IMR-90 (cell line): Measurements from ENCODE around the gene ZNF138. TPM values are rescaled to one million over a fixed set of nuclear protein-coding genes. Genes with fewer than 3 reads are reported as not detected.

ENCODE experiments used
- ATAC-seq: fragments of 200-7000 bp; cut with Tn5 transposase; 2 replicates; pipeline ENCODE4 v1.9.1; 2020; ENCODE audit warnings: low read depth, mild to moderate bottlenecking, moderate library complexity
- BruUV-seq: library from RNA; stranded (reverse); fragments of 400-500 nt; replicated peaks from 2 replicates; lab custom pipeline; 2021; lab: Mats Ljungman, UMichigan
- CTCF ChIA-PET: fragments of 300-600 bp; formaldehyde crosslinking; extraction: SDS; loops from one replicate; lab custom pipeline; 2021; ENCODE audit warnings: antibody characterized with exemption; lab: Yijun Ruan, JAX
- POLR2A ChIA-PET: fragments of 300-600 bp; sonication (Branson Sonifier 250); formaldehyde crosslinking; loops from one replicate; lab custom pipeline; 2022; ENCODE audit warnings: antibody characterized with exemption; ENCODE audit not compliant: unreplicated experiment; lab: Charles Lee
- DNase-seq: peaks from one replicate; pipeline ENCODE4 v3.0.0; 2013
- H2AFZ ChIP-seq: replicated peaks from 2 replicates; pipeline ENCODE3; 2013; ENCODE audit warnings: low read length, mild to moderate bottlenecking; ENCODE audit not compliant: poor library complexity
- H2AK5ac ChIP-seq: 2 replicates; pipeline ENCODE4 v1.6.1; 2013; ENCODE audit warnings: low read depth, low read length, inconsistent platforms
- H2AK9ac ChIP-seq: replicated peaks from 2 replicates; pipeline ENCODE3; 2013; ENCODE audit warnings: mild to moderate bottlenecking, low read depth, low read length, moderate library complexity; ENCODE audit not compliant: poor library complexity
- H2BK120ac ChIP-seq: 2 replicates; pipeline ENCODE4 v1.6.1; 2013; ENCODE audit warnings: low read depth, low read length, inconsistent platforms
- H2BK15ac ChIP-seq: 3 replicates; pipeline ENCODE4 v1.6.1; 2013; ENCODE audit warnings: low read depth, low read length, inconsistent platforms
- H2BK20ac ChIP-seq: 2 replicates; pipeline ENCODE4 v1.6.1; 2013; ENCODE audit warnings: low read depth, mild to moderate bottlenecking, inconsistent platforms, low read length, moderate library complexity
- H2BK5ac ChIP-seq: 2 replicates; pipeline ENCODE4 v1.6.1; 2013; ENCODE audit warnings: mild to moderate bottlenecking, low read depth, low read length, inconsistent platforms; ENCODE audit not compliant: poor library complexity, severe bottlenecking
- H3K14ac ChIP-seq: replicated peaks from 2 replicates; pipeline ENCODE4 v1.6.1; 2013; ENCODE audit warnings: low read depth, low read length, inconsistent platforms
- H3K18ac ChIP-seq: 2 replicates; pipeline ENCODE4 v1.6.1; 2013; ENCODE audit warnings: low read depth, low read length, control low read depth
- H3K23ac ChIP-seq: 2 replicates; pipeline ENCODE4 v1.6.1; 2013; ENCODE audit warnings: low read depth, low read length, inconsistent platforms
- H3K27ac ChIP-seq: 2 replicates; pipeline ENCODE4 v1.5.1; 2013; ENCODE audit warnings: mild to moderate bottlenecking, control low read depth, low read length; ENCODE audit not compliant: insufficient read depth
- H3K27me3 ChIP-seq: 2 replicates; pipeline ENCODE4 v1.6.1; 2013; ENCODE audit warnings: low read length; ENCODE audit not compliant: control insufficient read depth, insufficient read depth
- H3K36me3 ChIP-seq: 2 replicates; pipeline ENCODE4 v1.6.1; 2013; ENCODE audit warnings: low read length, mixed read lengths; ENCODE audit not compliant: control insufficient read depth, insufficient read depth
- H3K4ac ChIP-seq: 2 replicates; pipeline ENCODE4 v1.6.1; 2013; ENCODE audit warnings: low read depth, low read length, inconsistent platforms
- H3K4me1 ChIP-seq: 2 replicates; pipeline ENCODE4 v1.6.1; 2013; ENCODE audit warnings: low read length, mixed read lengths; ENCODE audit not compliant: control insufficient read depth, insufficient read depth
- H3K4me2 ChIP-seq: 2 replicates; pipeline ENCODE4 v1.6.1; 2013; ENCODE audit warnings: low read depth, mild to moderate bottlenecking, control low read depth, low read length, moderate library complexity
- H3K4me3 ChIP-seq: 2 replicates; pipeline ENCODE4 v1.5.1; 2013; ENCODE audit warnings: low read depth, mild to moderate bottlenecking, control low read depth, low read length, moderate library complexity; ENCODE audit not compliant: insufficient read depth
- H3K56ac ChIP-seq: 2 replicates; pipeline ENCODE4 v1.6.1; 2013; ENCODE audit warnings: low read length, inconsistent platforms; ENCODE audit not compliant: insufficient read depth; ENCODE audit errors: extremely low read depth
- H3K79me1 ChIP-seq, 2 experiments: 2 replicates each; pipeline ENCODE4 v1.6.1; 2013; ENCODE audit warnings: low read length in 2 of 2, inconsistent platforms in 1 of 2, low read depth in 1 of 2
- H3K9ac ChIP-seq: 2 replicates; pipeline ENCODE4 v1.6.1; 2013; ENCODE audit warnings: low read depth, low read length, control low read depth
- H3K9me1 ChIP-seq: 2 replicates; pipeline ENCODE4 v1.6.1; 2013; ENCODE audit warnings: low read length, inconsistent platforms; ENCODE audit not compliant: insufficient read depth
- H3K9me3 ChIP-seq: 2 replicates; pipeline ENCODE4 v1.6.1; 2013; ENCODE audit warnings: low read length; ENCODE audit not compliant: control insufficient read depth, insufficient read depth
- H4K20me1 ChIP-seq: 2 replicates; pipeline ENCODE4 v1.6.1; 2013; ENCODE audit warnings: low read length, inconsistent platforms; ENCODE audit not compliant: insufficient read depth
- H4K5ac ChIP-seq: 2 replicates; pipeline ENCODE4 v1.6.1; 2013; ENCODE audit warnings: mild to moderate bottlenecking, low read depth, low read length, control low read depth
- H4K8ac ChIP-seq, 2 experiments: 2 replicates each; pipeline ENCODE4 v1.6.1; 2013; ENCODE audit warnings: low read depth in 2 of 2, low read length in 2 of 2, control low read depth in 1 of 2, inconsistent platforms in 1 of 2
- H4K91ac ChIP-seq: 2 replicates; pipeline ENCODE4 v1.6.1; 2013; ENCODE audit warnings: low read depth, low read length, inconsistent platforms; ENCODE audit not compliant: insufficient read depth
- BHLHE40 ChIP-seq: fragments of 150-350 bp; IDR thresholded peaks from 2 replicates; pipeline ENCODE4 v1.6.1; 2016; ENCODE audit warnings: mild to moderate bottlenecking, low read depth, low read length
- CEBPB ChIP-seq: IDR thresholded peaks from 2 replicates; pipeline ENCODE4 v1.6.1; 2012; ENCODE audit warnings: low read depth, low read length, improper control_type of control experiment
- CHD1 ChIP-seq: IDR thresholded peaks from 2 replicates; pipeline ENCODE4 v1.6.1; 2012; ENCODE audit warnings: low read depth, low read length, improper control_type of control experiment
- MAFK ChIP-seq: IDR thresholded peaks from 2 replicates; pipeline ENCODE4 v1.6.1; 2012; ENCODE audit warnings: low read depth, low read length, improper control_type of control experiment
- SMC3 ChIP-seq: fragments of 150-350 bp; IDR thresholded peaks from 2 replicates; pipeline ENCODE4 v1.6.1; 2016; ENCODE audit warnings: low read depth, mild to moderate bottlenecking, antibody characterized with exemption, low read length, moderate library complexity
- WGBS, 2 experiments: methylation state at CpG; one replicate each; pipeline versions ENCODE4 v1.1.5 to v1.1.7; 2013; ENCODE audit warnings: missing lambda C conversion rate in 2 of 2; ENCODE audit not compliant: insufficient read length in 1 of 2; ENCODE audit errors: extremely low coverage in 2 of 2; 5-methylcytosine and 5-hydroxymethylcytosine counted together
- dilution Hi-C: fragments of 300-500 bp; cut with HindIII; formaldehyde crosslinking; loops from one replicate; pipeline ENCODE4 v1.14.3; 2018; ENCODE audit warnings: low sequenced_read_pairs; ENCODE audit not compliant: unreplicated experiment
- in situ Hi-C: fragments of 300-500 bp; cut with MboI; formaldehyde crosslinking; loops from 3 replicates; pipeline ENCODE4 v1.14.3; 2019; ENCODE audit warnings: low sequenced_read_pairs, inconsistent platforms, mixed read lengths
- intact Hi-C: fragments of 100-400 bp; cut with micrococcal nuclease; formaldehyde crosslinking; loops from 2 replicates; pipeline ENCODE4 v1.10.0; 2022
- polyA plus RNA-seq, 3 experiments: library from polyadenylated mRNA; depleted of rRNA; stranded (reverse); fragments of >200 nt; gene quantifications; 2 replicates each; pipeline ENCODE4 v1.2.3, GENCODE V29; 2012; ENCODE audit warnings: low replicate concordance in 1 of 3
- total RNA-seq: library from RNA; depleted of rRNA; stranded (reverse); fragments of >200 nt; gene quantifications from 2 replicates; pipeline ENCODE4 v1.2.3, GENCODE V29; 2012
- TF ChIP-seq, protein P1 (sequence below): fragments of 150-350 bp; IDR thresholded peaks from 2 replicates; pipeline ENCODE4 v1.6.1; 2016; ENCODE audit warnings: low read depth, mild to moderate bottlenecking, low read length, moderate library complexity, borderline replicate concordance

Gene ZNF138
- total and polyA plus RNA-seq, 2 of the 4 experiments (the other 2 are of a cell fraction), result 3.2 to 3.6 TPM

GRCh38 chr7:64875658-64876406 is 81.6 kb downstream of the ZNF138 start:
- Histone ChIP-seq H3K4me2 (no peak overlapping the region), H3K56ac (no peak overlapping the region), H2AFZ (no peak overlapping the region), H2BK20ac (no peak overlapping the region), H3K9me3 (peaks cover 13% of the 10 kb centered on the region; the same call in 1 of the 2 replicates), H3K4ac (no peak overlapping the region), H4K5ac (no peak overlapping the region), H3K79me1 (no peaks in the 10 kb centered on the region), H3K9me1 (no peaks in the 10 kb centered on the region), H4K8ac (no peak overlapping the region), H4K91ac (no peak overlapping the region), H3K18ac (no peak overlapping the region), H2AK9ac (no peak overlapping the region), H2AK5ac (no peak overlapping the region), H4K20me1 (no peaks in the 10 kb centered on the region), H3K14ac (no peak overlapping the region), H3K4me3 (no peak overlapping the region), H3K23ac (no peak overlapping the region), H3K36me3 (no peaks in the 10 kb centered on the region), H2BK15ac (no peak overlapping the region), H2BK120ac (no peak overlapping the region), H3K9ac (no peak overlapping the region), H3K4me1 (no peaks in the 10 kb centered on the region), H2BK5ac (no peak overlapping the region), H3K27me3 (no peaks in the 10 kb centered on the region), H3K27ac (no peak overlapping the region)
- dilution Hi-C loops (no loop called here), intact Hi-C loops (no loop called here), in situ Hi-C loops (no loop called here)
- TF ChIP-seq CHD1, result no peak
- TF ChIP-seq SMC3, result no peak
- no peak for TF ChIP-seq CEBPB
- TF ChIP-seq, protein P1, sequence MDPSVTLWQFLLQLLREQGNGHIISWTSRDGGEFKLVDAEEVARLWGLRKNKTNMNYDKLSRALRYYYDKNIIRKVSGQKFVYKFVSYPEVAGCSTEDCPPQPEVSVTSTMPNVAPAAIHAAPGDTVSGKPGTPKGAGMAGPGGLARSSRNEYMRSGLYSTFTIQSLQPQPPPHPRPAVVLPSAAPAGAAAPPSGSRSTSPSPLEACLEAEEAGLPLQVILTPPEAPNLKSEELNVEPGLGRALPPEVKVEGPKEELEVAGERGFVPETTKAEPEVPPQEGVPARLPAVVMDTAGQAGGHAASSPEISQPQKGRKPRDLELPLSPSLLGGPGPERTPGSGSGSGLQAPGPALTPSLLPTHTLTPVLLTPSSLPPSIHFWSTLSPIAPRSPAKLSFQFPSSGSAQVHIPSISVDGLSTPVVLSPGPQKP, result no peak
- TF ChIP-seq MAFK, result no peak
- no peak for TF ChIP-seq BHLHE40
- DNase-seq (no peak), ATAC-seq (no peak)
- no TSS peak for BruUV-seq
- CTCF ChIA-PET, result no interaction called here
- 78% methylated on average over 12 of the region's 23 CpGs; no CpG with 5 or more reads in 1 of the 2 experiments for WGBS, 2 experiments
- POLR2A ChIA-PET, result no interaction called here
